ENCODE data around the gene TFDP1. TPM values are rescaled to one million over a fixed set of nuclear protein-coding genes. Genes with fewer than 3 reads are reported as not detected.
"Not testable (repeated sequence)": the region's sequence is repeated elsewhere in the genome, so short reads cannot be mapped to it uniquely, and the experiment has no call there.

The TFDP1 gene
- total RNA-seq, 1 experiment from 2014 or later = 78.2 TPM

- no peaks in the 10 kb centered on the region for H3K27me3 ChIP-seq (ENCODE audit: control insufficient read depth, insufficient read depth, low read length)
- H3K36me3 ChIP-seq (replicated peaks; ENCODE audit: control insufficient read depth, insufficient read depth, low read length) = no peaks in the 10 kb centered on the region
- DNase-seq = no peak
- no peak overlapping the region for H3K4me3 ChIP-seq (ENCODE audit: insufficient read depth, low read depth, low read length)
These were observed 27.5 kb upstream of the TFDP1 start for GRCh38 chr13:113557013-113557412.

- DNase-seq = no peak
- Histone ChIP-seq H3K27me3 (ENCODE audit: control insufficient read depth, insufficient read depth, low read length) (no peaks in the 10 kb centered on the region), H3K36me3 (replicated peaks; ENCODE audit: control insufficient read depth, insufficient read depth, low read length) (no peaks in the 10 kb centered on the region)
These were observed 26.1 kb upstream of the TFDP1 start for GRCh38 chr13:113558461-113558860.

GRCh38 chr13:113559061-113559460, 25.5 kb upstream of the TFDP1 start:
- peak; percentile 7 for DNase-seq
- H3K4me3 ChIP-seq (ENCODE audit: insufficient read depth, low read depth, low read length) = no peak overlapping the region
- H3K27me3 ChIP-seq (ENCODE audit: control insufficient read depth, insufficient read depth, low read length) = no peaks in the 10 kb centered on the region
- no peaks in the 10 kb centered on the region for H3K36me3 ChIP-seq (replicated peaks; ENCODE audit: control insufficient read depth, insufficient read depth, low read length)

More at GRCh38 chr13:113558461-113558860, 26.1 kb upstream of the TFDP1 start:
- H3K4me3 ChIP-seq (ENCODE audit: insufficient read depth, low read depth, low read length) = no peak overlapping the region

- Histone ChIP-seq H3K27me3 (ENCODE audit: control insufficient read depth, insufficient read depth, low read length) (no peaks in the 10 kb centered on the region), H3K36me3 (replicated peaks; ENCODE audit: control insufficient read depth, insufficient read depth, low read length) (no peaks in the 10 kb centered on the region), H3K4me3 (ENCODE audit: insufficient read depth, low read depth, low read length) (no peak overlapping the region)
- peak; percentile 26 for DNase-seq
These were observed 24.5 kb upstream of the TFDP1 start for GRCh38 chr13:113559901-113560644.

GRCh38 chr13:113560645-113561416, 23.7 kb upstream of the TFDP1 start:
- H3K4me3 ChIP-seq (ENCODE audit: insufficient read depth, low read depth, low read length) = no peak overlapping the region
- DNase-seq = peak; percentile 48
- H3K27me3 ChIP-seq (ENCODE audit: control insufficient read depth, insufficient read depth, low read length) = no peaks in the 10 kb centered on the region
- no peaks in the 10 kb centered on the region for H3K36me3 ChIP-seq (replicated peaks; ENCODE audit: control insufficient read depth, insufficient read depth, low read length)

GRCh38 chr13:113561417-113562084, 23.0 kb upstream of the TFDP1 start:
- peak; percentile 26 for DNase-seq
- Histone ChIP-seq H3K4me3 (ENCODE audit: insufficient read depth, low read depth, low read length) (no peak overlapping the region), H3K36me3 (replicated peaks; ENCODE audit: control insufficient read depth, insufficient read depth, low read length) (no peaks in the 10 kb centered on the region), H3K27me3 (ENCODE audit: control insufficient read depth, insufficient read depth, low read length) (no peaks in the 10 kb centered on the region)

- Histone ChIP-seq H3K36me3 (replicated peaks; ENCODE audit: control insufficient read depth, insufficient read depth, low read length) (no peaks in the 10 kb centered on the region), H3K4me3 (ENCODE audit: insufficient read depth, low read depth, low read length) (no peak overlapping the region), H3K27me3 (ENCODE audit: control insufficient read depth, insufficient read depth, low read length) (no peaks in the 10 kb centered on the region)
- DNase-seq = peak; percentile 92
These were observed 22.3 kb upstream of the TFDP1 start for GRCh38 chr13:113562085-113562749.

- H3K36me3 ChIP-seq (replicated peaks; ENCODE audit: control insufficient read depth, insufficient read depth, low read length) = no peaks in the 10 kb centered on the region
- peak; percentile 26 for DNase-seq
- H3K4me3 ChIP-seq (ENCODE audit: insufficient read depth, low read depth, low read length) = no peak overlapping the region
- no peaks in the 10 kb centered on the region for H3K27me3 ChIP-seq (ENCODE audit: control insufficient read depth, insufficient read depth, low read length)
These were observed 21.7 kb upstream of the TFDP1 start for GRCh38 chr13:113562844-113563243.

GRCh38 chr13:113563511-113563910, 21.0 kb upstream of the TFDP1 start:
- H3K36me3 ChIP-seq (replicated peaks; ENCODE audit: control insufficient read depth, insufficient read depth, low read length); DNase-seq; H3K4me3 ChIP-seq (ENCODE audit: insufficient read depth, low read depth, low read length); H3K27me3 ChIP-seq (ENCODE audit: control insufficient read depth, insufficient read depth, low read length): not testable (repeated sequence)

GRCh38 chr13:113564331-113565023, 20.1 kb upstream of the TFDP1 start:
- H3K4me3 ChIP-seq (ENCODE audit: insufficient read depth, low read depth, low read length) = no peak overlapping the region
- no peaks in the 10 kb centered on the region for H3K36me3 ChIP-seq (replicated peaks; ENCODE audit: control insufficient read depth, insufficient read depth, low read length)
- DNase-seq = peak; percentile 26
- no peaks in the 10 kb centered on the region for H3K27me3 ChIP-seq (ENCODE audit: control insufficient read depth, insufficient read depth, low read length)

GRCh38 chr13:113565526-113566226, 18.9 kb upstream of the TFDP1 start:
- DNase-seq = peak; percentile 51
- Histone ChIP-seq H3K36me3 (replicated peaks; ENCODE audit: control insufficient read depth, insufficient read depth, low read length) (no peaks in the 10 kb centered on the region), H3K27me3 (ENCODE audit: control insufficient read depth, insufficient read depth, low read length) (no peaks in the 10 kb centered on the region), H3K4me3 (ENCODE audit: insufficient read depth, low read depth, low read length) (no peak overlapping the region)

- DNase-seq = no peak
- no peaks in the 10 kb centered on the region for H3K27me3 ChIP-seq (ENCODE audit: control insufficient read depth, insufficient read depth, low read length)
- H3K4me3 ChIP-seq (ENCODE audit: insufficient read depth, low read depth, low read length) = no peak overlapping the region
- H3K36me3 ChIP-seq (replicated peaks; ENCODE audit: control insufficient read depth, insufficient read depth, low read length) = no peaks in the 10 kb centered on the region
These were observed 18.4 kb upstream of the TFDP1 start for GRCh38 chr13:113566227-113566561.

GRCh38 chr13:113567681-113568080, 16.9 kb upstream of the TFDP1 start:
- Histone ChIP-seq H3K36me3 (replicated peaks; ENCODE audit: control insufficient read depth, insufficient read depth, low read length) (no peaks in the 10 kb centered on the region), H3K27me3 (ENCODE audit: control insufficient read depth, insufficient read depth, low read length) (no peaks in the 10 kb centered on the region), H3K4me3 (ENCODE audit: insufficient read depth, low read depth, low read length) (no peak overlapping the region)
- DNase-seq = peak; percentile 33

Data from H7 (cell line).